GM19467 (cell line): ENCODE measurements around the gene SYNGR2.
A peak's percentile ranks its signal among the peaks of the same experiment; 100 is the strongest.

Experiments used
- ATAC-seq: cut with Tn5 transposase; IDR thresholded peaks from one replicate; pipeline ENCODE4 v1.9.1; 2021; ENCODE audit warnings: mild to moderate bottlenecking, moderate library complexity; ENCODE audit not compliant: unreplicated experiment

Gene SYNGR2

GRCh38 chr17:78197147-78197832 is 28.9 kb downstream of the SYNGR2 start:
- ATAC-seq, result no peak

GRCh38 chr17:78200451-78200850 is 32.1 kb downstream of the SYNGR2 start:
- no peak for ATAC-seq

- ATAC-seq, result no peak
Measured at GRCh38 chr17:78202666-78203065, 34.3 kb downstream of the SYNGR2 start.

- ATAC-seq, result no peak
Measured at GRCh38 chr17:78204387-78205123, 36.2 kb downstream of the SYNGR2 start.

- ATAC-seq, result no peak
Measured at GRCh38 chr17:78205124-78205775, 36.9 kb downstream of the SYNGR2 start.

- ATAC-seq, result no peak
Measured at GRCh38 chr17:78206298-78206697, 37.9 kb downstream of the SYNGR2 start.

GRCh38 chr17:78208486-78208885 is 40.1 kb downstream of the SYNGR2 start:
- ATAC-seq, result no peak

GRCh38 chr17:78210111-78210510 is 41.7 kb downstream of the SYNGR2 start:
- ATAC-seq, result no peak

- no peak for ATAC-seq
Measured at GRCh38 chr17:78211032-78211431, 42.7 kb downstream of the SYNGR2 start.

- peak; percentile 89 for ATAC-seq
Measured at GRCh38 chr17:78214016-78214705, 45.8 kb downstream of the SYNGR2 start, which contains the start of gene BIRC5. Gene BIRC5, plus strand, starts transcription at chr17:78214253. Its CDS starts 64 bp downstream, at chr17:78214317.

GRCh38 chr17:78214706-78215061 is 46.3 kb downstream of the SYNGR2 start:
- no peak for ATAC-seq

- ATAC-seq, result no peak
Measured at GRCh38 chr17:78219396-78220150, 51.2 kb downstream of the SYNGR2 start.
